ENCODE measurements around the gene ZMYND10. TPM values are rescaled to one million over a fixed set of nuclear protein-coding genes. Genes with fewer than 3 reads are reported as not detected.

Gene ZMYND10
- 0.34 and 1.3 TPM in 2 replicates for total RNA-seq

DNA sequence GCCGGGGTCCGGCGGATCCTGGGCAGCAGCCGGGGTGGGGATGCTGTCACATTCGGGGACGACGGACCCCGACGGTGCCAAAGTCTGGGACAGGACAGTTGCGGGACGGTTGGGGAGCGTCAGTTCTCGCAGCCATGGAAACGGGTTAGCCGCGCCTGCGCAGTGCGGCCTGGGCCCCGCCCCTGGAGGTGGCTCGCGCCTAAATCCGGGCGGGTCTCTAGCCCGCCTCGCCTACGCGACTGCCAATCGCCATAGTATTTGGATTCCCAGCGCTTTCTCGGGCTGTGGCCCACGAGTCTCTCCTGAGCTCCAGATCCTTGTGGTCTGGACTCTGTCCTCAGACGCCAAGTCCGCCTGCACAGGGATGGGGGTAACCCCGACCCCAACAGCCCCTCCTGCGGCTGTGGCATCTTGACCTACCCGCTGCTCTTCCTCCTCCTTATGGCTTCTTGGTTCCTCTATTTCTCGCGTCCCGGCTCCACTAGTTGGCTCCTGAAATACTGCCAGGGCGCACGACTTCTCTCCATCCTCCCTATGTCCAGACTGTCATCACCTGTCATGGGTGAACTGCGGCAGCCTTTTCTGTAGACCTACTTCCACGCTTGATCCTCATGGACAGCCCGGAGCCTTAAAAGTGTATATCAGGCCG is at the start of gene ZMYND10:
Gene ZMYND10 (minus strand): TSS at position 147 of the 649 bp plus-strand sequence. CDS start 153 bp downstream, outside the sequence.

DNA sequence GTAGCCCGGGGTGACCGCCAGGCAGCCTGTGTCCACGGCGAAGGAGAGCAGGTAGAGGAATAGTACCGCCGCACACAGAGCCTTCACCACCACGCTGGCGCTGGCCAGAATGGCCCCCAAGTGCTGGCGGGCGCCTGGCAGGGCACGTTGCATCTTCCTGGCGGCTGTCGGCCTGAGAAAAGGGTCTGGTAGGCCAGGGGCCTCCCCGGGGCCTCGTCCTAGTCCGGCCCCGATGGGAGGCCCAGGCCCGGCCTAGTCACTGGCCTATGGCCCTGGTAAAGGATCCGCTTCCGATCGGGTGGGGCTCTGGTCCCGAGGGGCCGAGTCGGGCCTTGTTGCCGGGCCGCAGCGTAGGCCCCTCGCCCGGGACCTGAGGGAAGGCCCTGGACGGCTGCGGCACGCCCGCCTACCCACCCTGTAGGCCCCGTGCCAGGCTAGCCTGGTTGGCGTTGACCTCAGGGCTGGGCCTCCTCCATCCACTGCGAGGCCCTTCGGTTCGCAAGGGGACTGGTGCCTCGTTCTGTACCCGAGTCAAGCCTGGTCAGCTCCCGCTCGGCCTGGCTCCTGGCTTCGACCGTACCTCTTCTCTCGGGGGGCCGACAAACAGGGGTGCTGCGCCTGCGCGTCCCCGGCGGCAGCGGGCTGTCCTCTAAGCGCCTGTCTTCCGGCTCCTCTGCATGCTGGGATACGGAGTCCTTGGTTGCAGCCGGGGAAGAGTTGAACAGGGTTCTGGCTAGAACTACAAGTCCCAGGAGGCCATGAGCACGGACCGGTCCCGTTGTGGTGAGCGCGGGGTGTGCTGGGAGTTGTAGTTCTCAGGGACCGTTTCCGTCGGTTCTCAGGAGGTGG is 13.6 kb upstream of the ZMYND10 start, which contains the start of gene TMEM115:
Gene TMEM115 (minus strand): TSS at position 611 of the 849 bp plus-strand sequence. CDS start 458 bp downstream, at position 153.

DNA sequence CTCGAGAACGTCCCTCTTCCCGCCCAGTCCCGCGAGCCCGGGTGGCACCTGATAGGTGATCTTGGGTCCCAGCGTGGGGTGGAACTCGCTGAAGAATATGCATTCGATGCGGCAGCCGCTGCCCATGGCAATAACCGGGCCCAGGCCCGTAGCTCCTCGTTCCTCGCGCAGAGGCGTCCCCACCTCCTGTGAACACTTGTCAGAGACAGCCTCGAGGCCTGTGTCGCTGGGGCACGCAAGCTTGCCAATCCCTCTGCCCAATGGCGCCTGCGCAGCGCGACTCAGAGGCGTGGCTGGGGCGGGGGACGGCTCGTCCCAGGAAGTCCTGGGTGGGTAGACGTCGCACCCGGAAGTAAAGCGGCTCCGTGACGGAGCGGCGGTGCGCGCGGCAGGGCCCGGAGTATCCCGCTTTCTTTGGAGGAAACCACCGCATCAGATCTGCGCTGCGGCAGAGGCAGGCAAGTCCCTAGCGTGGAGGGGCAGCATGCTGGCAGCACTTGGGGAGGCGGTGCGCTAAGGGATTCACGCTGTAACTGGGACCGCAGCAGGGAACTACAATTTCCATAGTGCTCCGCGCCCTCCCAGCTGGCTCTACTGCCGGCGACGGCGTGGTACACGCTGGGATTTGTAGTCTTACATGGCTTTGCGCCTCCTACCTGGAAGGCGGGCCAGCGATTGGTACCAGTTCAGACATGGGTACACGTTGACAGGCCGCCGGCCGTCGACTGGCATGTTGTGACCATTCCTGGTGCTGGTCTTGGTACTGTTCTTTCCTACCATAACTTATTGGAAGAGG is 5.2 kb upstream of the ZMYND10 start, which contains the start of the genes CYB561D2 and NPRL2:
Gene CYB561D2 (plus strand): TSS at position 336 of the 796 bp plus-strand sequence. CDS start 572 bp downstream, outside the sequence.
Gene NPRL2 (minus strand): TSS at position 249 of the 796 bp plus-strand sequence. CDS start 123 bp downstream, at position 126.

DNA sequence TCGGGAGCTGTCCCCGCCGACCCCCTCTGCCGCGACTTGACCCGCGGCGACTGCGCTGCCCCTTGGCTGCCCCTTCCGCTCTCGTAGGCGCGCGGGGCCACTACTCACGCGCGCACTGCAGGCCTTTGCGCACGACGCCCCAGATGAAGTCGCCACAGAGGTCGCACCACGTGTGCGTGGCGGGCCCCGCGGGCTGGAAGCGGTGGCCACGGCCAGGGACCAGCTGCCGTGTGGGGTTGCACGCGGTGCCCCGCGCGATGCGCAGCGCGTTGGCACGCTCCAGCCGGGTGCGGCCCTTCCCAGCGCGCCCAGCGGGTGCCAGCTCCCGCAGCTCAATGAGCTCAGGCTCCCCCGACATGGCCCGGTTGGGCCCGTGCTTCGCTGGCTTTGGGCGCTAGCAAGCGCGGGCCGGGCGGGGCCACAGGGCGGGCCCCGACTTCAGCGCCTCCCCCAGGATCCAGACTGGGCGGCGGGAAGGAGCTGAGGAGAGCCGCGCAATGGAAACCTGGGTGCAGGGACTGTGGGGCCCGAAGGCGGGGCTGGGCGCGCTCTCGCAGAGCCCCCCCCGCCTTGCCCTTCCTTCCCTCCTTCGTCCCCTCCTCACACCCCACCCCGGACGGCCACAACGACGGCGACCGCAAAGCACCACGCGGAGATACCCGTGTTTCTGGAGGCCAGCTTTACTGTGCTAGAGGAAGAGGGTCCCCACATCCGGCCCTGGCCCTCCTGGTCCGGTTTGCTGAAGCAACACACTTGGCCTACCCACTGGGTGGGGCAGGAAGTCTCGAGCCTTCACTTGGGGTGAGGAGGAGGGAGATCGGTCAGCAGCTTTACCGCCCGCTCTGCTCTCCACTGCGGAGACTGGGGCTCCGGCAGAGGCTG is 4.8 kb downstream of the ZMYND10 start, which contains the start of gene RASSF1:
Gene RASSF1 (minus strand): TSS at position 389 of the 882 bp plus-strand sequence. CDS start 31 bp downstream, at position 358.

DNA sequence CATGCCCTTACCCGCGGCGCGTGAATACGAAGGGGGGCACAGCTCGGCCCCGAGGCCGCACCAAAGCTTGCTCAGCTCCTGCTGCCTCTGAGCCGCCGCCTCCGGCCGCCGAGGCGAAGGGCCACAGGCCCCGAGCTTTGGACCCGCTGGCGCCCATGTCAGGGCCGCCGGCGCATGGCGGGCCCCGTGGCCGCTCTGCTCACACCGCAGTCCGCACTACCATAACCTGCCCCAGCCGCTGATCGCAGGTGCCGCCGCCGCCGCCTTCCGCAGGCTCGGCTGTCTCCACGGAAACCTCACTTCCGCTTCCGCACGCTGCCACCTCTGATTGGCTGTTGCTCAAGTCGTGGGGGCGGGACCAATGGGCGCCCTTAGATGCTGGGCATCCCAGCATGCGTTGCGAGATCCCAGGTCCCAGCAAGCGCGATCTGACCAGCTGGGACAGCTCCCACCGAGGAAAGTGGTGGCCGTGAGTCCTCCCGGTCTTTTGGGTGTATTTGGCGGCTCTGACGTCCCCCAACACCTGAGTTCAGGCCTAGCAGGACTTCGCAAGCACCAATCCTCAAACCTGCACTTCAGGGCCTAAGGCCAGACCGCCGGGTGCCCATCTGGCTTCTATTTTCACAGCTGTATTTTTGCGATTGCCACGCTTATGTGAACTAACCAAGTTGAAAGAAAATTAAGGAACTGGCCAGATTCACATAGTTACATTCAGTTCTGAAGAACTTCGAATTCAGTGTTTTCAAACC is 17.4 kb downstream of the ZMYND10 start, which contains the start of gene TUSC2:
Gene TUSC2 (minus strand): TSS at position 281 of the 749 bp plus-strand sequence. CDS start 124 bp downstream, at position 157.

DNA sequence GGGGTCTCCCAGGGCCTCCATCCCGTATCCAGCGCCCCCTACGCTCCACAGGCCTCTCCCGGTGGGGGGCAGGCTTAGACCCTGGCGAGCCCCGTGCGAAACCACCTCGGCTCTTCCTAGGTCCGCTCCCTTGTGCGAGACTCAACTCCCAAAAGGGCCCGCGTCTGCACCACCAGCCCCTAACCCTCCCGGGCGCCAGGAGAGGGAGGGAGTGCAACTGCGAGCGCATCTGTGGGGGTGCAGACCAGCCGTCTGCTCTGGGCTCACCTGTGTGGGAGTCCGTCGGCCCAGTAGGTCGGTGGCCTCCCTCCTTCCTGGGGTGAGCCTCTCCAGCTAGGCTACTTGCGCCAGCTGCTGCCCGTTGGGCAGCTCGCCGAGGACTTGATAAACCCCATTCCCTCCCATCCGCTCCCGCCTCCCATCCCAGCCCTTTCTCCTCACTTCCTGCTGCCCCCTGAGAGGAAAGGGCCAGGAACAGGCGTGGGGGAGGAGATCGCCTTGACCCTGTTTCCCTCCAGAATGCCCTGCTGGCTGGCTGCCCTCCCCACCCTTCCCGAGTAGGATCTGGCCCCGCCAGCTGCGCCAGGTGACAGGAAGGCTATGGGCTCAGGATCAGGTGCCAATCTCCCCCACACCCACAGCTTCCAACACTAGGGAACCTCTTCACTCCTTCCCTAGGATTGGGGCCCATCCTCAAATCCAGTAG is 23.0 kb downstream of the ZMYND10 start, which contains the start of gene HYAL2:
Gene HYAL2 (minus strand): TSS at position 360 of the 706 bp plus-strand sequence. CDS start 2,256 bp downstream, outside the sequence.

DNA sequence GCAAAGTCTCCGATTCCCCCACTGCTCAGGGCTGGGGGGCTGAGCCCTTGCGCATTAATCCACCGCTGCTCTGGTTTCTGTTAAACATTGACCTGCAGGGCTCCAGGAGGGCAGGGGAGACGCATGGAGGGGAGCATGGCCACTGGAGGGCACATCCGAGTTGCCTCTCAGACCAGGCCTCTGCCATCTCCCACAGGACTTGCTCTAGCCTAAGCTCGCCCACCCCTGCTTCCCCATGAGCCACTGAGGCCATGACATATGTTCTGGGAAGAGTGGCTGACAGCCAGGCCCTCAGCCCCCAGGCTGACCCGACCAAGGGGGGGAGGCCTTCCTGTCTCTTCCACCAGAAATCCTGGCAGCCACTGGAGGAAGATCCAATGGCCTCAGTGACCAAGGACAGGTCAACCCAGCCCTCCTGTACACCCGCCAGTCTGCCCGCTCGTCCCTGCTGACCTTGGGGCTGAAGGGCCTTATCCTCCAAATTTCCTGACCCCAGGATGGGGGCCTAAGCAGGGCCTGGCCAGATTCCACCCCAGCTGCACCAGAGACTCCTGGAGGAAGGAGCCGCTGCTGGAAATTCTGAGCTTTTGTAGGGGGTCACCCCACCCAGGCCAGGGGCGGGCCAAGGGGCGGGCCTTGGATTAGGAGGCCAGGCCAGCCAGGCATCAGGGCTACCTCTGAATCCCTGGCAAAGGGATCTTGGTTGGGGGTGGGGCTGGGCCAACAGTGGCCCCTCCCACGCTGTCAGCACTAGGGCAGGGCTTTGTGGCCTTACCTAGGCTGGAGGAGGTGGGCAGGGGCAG is 42.3 kb downstream of the ZMYND10 start, which contains the start of gene HYAL1:
Gene HYAL1 (minus strand): TSS at position 562 of the 803 bp plus-strand sequence. CDS start 618 bp downstream, outside the sequence.

DNA sequence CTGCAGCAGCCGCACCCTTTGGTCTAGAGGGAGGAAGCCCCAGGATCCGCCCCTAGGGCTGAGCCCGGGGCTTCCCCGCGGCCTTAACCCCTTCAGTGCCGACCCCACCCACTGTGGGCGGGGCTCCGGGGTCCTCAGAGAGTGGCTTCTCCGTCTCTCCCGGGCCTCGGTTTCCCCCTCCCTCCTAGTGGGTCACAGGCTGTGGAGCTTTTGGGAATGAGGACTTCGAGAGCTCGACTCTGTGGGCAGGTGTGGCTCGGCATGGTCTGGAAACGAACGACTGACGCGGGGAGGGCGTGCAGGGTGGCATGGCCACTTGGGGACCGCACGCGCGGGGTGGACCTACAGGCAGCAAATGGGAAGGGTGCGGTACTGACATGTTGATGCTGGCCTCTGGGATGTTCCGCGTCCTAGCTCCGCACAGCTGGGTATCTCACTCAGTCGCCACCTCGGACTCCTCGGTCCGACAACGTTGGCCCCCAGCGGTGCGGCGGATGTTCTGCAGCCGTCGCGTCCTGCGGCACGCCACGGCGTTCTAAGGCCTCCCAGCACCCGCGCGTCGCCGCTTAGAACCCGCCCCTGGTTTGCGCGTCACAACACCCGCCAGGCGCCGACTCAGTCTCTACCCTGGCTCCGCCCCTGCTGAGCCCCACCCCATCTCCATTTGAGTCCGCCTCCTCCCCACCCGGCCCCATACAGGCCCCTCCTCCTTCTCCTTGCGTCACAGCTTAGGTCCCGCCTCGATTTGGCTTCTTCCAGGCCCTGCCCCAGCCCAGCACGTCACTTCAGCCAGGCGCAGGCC is 46.5 kb downstream of the ZMYND10 start, which contains the start of the genes HYAL3 and NAA80:
Gene HYAL3 (minus strand): TSS at position 570 of the 802 bp plus-strand sequence. CDS start 3,803 bp downstream, outside the sequence.
Gene NAA80 (minus strand): TSS at position 570 of the 802 bp plus-strand sequence. CDS start 1,942 bp downstream, outside the sequence.

DNA sequence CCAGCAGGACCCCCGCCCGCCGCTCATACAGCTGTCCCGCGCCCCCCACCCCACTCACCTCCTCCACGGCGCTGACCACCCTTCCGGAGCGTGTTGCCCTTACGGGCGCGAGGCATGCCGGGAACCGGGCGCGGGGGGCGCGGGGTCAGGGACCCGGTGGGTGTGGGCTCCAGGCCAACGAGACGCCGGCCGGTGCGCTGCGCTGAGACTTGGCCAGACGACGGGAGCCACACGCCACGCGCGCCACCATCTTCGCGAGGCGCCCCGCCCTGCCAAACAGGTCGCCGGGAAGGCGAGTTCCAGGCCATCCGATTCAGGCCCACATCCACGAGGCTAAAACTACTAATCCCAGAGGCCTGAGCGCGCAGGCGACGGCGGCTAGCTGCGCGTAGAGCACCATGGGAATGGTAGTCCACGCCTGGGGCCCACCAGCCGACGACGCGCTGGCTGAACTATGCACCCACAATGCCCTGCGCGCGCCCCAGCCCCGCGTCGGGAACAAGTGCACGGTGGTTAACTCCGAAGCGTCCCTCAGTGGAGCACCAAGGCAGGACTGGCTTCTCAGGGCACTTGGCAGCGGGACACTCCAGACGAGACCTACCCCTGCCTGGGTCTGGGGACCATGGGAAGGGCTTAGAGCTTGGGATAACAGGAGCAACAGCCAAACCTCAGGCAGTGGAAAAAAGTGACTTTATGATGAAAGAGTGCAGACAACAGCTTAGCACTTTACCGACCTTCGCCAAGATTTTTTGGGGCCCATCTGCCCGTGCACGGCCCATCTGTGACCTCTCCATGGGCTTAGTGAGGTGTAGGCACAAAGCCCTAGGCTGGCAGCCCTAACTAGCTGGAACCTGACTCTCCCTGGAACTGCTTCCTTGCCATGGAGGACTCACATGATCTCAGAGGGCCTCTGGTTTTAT is 53.1 kb downstream of the ZMYND10 start, which contains the start of gene IFRD2:
Gene IFRD2 (minus strand): TSS at position 271 of the 920 bp plus-strand sequence. CDS start 155 bp downstream, at position 116.

Other genes with a start within 250 kb of the ZMYND10 start
- 40.2 and 41.5 TPM in 2 replicates for gene SEMA3F, start 190.4 kb downstream of the ZMYND10 start, total RNA-seq
- gene GNAT1, start 154.1 kb downstream of the ZMYND10 start, total RNA-seq, result not detected in 2 replicates
- gene SLC38A3, start 140.5 kb downstream of the ZMYND10 start, total RNA-seq, result 0.30 TPM in 1 of 2 replicates, not detected in the other
- gene GNAI2, start 109.5 kb downstream of the ZMYND10 start, total RNA-seq, result 314 and 324 TPM in 2 replicates
- gene SEMA3B, start 76.6 kb downstream of the ZMYND10 start, total RNA-seq, result 14.3 and 15.3 TPM in 2 replicates
- gene LSMEM2, start 66.6 kb downstream of the ZMYND10 start, total RNA-seq, result not detected in 2 replicates
- gene IFRD2, start 53.3 kb downstream of the ZMYND10 start, total RNA-seq, result 95.1 and 101 TPM in 2 replicates
- gene HYAL3, start 46.3 kb downstream of the ZMYND10 start, total RNA-seq, result 3.9 and 4.8 TPM in 2 replicates
- 21.7 and 23.7 TPM in 2 replicates for gene NAA80, start 46.3 kb downstream of the ZMYND10 start, total RNA-seq
- gene HYAL1, start 42.2 kb downstream of the ZMYND10 start, total RNA-seq, result 3.1 and 3.4 TPM in 2 replicates
- 82.4 and 84.6 TPM in 2 replicates for gene HYAL2, start 23.0 kb downstream of the ZMYND10 start, total RNA-seq
- gene TUSC2, start 17.5 kb downstream of the ZMYND10 start, total RNA-seq, result 27.6 and 39.3 TPM in 2 replicates
- 36.3 and 38.7 TPM in 2 replicates for gene RASSF1, start 4.9 kb downstream of the ZMYND10 start, total RNA-seq
- gene NPRL2, start 5.0 kb upstream of the ZMYND10 start, total RNA-seq, result 25.1 and 27.9 TPM in 2 replicates
- 30.3 and 31.9 TPM in 2 replicates for gene CYB561D2, start 5.1 kb upstream of the ZMYND10 start, total RNA-seq
- gene TMEM115, start 13.8 kb upstream of the ZMYND10 start, total RNA-seq, result 52.5 and 56.2 TPM in 2 replicates
- 0.15 and 0.17 TPM in 2 replicates for gene CACNA2D2, start 157.9 kb upstream of the ZMYND10 start, total RNA-seq
- 7.7 and 9.8 TPM in 2 replicates for gene C3orf18, start 222.0 kb upstream of the ZMYND10 start, total RNA-seq
- gene HEMK1, start 223.8 kb upstream of the ZMYND10 start, total RNA-seq, result 13.2 and 18.0 TPM in 2 replicates